NCI-H1694 (cell line): ENCODE data around the gene PDIA5.

Experiments used
- DNase-seq: peaks from one replicate; lab custom pipeline; 2025; lab: John Stamatoyannopoulos, UW

Gene PDIA5

DNA sequence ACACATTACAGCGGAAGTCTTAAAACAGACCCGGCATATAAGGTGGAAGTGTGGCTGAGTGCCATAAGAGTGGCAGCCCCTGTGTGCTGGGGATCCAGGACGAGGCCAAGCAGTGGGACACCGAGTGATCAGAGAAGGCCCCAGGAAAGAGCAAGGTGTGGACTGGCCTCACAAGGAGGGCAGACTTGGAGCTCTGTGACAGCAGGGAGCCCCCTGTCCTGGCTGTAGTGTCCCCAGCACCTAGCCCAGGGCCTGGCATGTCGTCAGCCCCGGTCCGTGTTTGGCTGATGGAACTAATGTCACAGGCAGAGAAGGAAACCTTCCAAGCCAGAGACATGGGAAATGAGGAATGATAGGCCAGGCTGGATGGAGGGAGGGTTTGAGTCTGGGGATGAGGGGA is 4.8 kb downstream of the PDIA5 start:
- DNase-seq = no peak

DNA sequence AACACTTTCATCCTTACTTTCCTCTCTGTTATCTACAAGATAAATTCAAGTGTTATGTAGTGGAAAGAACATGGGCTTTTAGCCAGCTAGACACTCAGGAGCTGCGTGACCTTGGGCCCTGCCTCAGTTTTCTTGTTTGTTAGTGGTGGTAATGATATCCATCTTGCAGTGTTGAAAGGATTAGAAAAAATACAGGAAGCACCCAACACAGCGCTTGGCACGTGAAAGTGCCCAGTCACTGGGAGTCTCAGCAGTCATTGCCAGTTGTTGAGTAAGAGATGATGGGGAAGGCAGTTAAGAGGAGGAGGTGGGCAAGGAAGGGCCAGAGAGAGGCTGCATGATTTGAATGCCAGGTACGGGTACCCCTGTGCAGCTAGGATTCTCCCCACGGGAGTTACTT is 5.3 kb downstream of the PDIA5 start:
- no peak for DNase-seq

DNA sequence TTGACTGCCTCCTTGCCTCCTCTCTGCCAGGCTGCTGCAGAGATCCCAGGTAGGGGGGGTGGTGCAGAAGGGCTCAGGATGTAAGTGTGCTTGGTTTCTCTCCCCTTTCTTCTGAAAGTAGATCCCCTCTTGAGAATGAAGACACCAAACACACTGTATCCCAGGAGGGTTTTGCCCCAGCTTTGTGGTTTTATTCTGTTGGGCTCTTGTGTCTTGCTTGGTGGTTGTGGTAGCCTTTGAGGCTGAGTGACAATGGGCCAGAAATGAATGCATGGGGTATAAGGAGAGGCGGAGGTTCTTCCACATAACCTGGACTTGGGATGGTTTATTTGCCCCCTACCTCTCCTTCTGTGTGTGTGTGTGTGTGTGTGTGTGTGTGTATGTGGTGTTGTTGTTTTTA is 5.7 kb downstream of the PDIA5 start:
- no peak for DNase-seq

DNA sequence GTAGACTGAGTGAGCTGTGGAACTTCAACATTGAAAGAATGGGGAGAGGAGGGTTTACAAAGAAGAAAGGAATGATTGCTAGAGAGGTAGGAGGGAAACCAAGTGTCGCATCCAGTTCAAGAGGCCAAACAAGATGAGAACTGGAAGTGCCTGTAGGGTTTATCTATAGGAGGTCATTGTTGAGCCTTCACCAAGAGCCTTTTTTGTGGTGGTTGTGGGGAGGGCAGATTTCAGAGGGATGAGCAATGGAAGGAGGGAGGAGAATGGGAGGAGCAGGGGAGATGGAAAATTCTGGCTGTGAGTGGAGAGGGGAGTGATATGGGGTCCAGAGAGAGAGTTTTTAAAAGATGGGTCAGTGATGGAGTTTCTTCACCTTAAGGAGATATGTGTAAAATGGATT is 8.5 kb downstream of the PDIA5 start:
- no peak for DNase-seq

DNA sequence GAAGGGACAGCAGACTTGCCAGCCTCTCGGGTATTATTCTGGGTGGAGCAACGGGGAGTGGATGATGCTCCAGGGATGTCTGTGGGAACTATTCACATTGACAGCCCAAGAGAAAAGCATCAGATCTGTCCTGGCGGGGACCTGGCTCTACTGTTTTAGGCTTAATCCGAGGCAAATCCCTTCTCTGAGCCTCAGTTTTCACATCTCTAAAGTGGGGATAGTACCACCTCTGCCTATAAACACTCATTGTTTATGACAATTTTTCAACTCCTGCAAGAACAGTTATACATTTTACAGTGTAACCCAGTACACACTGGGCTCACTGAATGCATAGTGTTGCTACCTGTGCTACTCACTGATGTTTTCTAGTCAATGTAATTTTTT is 9.3 kb downstream of the PDIA5 start:
- no peak for DNase-seq

DNA sequence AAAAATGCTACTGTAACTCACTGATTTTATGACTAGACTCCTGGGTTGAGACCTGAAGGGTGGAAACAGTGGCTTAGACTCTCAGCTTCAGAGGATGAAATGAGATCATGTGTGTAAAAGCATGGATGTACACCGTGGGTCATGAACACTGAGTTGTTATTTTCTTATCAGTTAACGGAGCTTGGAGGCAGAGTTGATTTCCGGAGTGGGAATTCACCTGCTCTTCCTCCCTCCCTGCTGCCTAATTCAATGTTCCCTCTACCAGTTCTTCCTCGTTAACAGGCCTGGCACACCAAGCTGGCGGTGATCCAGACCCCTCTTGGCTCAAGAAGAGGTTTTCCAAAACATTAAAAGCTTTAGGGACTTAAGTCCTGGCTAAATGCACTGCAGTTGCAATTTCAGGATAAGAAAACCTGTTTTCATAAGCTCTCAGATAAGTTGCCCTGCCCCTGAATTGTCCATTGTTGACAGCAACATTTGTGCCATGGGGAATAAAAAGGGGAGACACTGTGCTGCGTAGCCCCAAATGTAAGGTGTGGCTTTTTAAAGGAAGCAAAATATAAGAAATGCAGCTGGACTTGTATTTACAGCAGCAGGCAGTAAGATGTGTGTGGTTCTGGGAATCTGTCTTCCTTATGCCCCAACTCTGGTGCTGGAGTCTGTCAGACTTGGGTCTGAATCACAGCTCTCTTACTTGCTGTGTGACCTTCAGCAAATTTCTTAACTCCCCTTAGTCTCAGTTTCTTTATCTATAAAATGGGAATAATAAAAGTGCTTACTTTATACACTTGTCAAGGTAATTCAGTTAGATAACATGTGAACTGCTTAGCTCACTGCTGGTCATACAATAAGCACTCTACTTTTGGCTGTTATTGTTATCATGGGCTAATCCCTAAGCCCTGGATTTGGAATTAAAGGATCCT is 9.9 kb downstream of the PDIA5 start:
- no peak for DNase-seq

DNA sequence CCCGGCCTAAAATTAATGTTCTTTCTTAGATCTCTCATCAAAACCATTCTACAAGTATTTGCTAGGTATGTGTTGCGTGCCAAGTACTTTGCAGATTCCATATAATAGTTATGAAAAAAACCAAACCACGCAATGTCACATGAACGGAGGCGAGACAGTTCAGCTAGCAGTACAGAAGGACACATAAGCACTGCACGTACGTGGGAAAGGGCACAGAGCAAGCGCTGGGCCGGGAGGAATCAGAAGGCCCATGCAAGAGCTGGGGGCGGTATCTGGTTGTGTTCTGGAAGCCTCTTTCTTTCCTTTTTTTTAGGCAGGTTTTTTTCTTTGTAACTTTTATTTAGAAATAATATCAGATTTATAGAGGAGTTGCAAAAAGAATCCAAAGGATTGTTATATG is 11.3 kb downstream of the PDIA5 start:
- DNase-seq = no peak

DNA sequence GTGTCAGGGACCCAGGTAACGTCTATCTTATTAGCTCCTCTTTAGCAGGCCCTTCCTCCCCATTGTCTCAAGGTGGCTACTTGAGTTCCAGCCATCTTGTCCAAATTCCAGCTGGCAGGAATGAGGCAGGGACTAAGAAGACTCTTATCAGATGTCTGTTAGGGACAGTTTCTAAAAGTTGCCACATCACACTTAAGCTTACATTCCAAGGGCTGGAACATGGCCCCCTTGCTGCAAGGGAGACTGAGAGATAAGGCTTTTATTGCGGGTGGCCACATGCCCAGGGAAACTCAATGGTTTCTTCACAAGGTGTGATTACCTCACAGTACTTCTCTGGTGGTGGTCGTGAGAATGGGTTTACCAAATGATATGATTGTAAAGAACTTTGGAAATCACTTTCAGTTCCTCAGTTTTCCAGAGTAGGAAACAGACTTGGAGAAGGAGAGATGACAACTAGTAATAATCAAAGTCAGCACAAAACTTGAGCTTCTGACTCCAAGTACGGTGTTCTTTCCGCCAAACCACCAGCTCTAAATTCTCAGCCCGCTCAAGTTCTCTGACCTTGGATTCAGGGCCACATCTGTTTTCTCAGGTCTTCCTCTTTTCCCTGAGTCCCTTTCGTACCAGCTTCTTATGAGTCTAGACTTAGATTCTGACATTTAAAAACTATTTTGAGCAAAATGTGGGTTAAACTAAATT is 14.2 kb downstream of the PDIA5 start:
- no peak for DNase-seq

DNA sequence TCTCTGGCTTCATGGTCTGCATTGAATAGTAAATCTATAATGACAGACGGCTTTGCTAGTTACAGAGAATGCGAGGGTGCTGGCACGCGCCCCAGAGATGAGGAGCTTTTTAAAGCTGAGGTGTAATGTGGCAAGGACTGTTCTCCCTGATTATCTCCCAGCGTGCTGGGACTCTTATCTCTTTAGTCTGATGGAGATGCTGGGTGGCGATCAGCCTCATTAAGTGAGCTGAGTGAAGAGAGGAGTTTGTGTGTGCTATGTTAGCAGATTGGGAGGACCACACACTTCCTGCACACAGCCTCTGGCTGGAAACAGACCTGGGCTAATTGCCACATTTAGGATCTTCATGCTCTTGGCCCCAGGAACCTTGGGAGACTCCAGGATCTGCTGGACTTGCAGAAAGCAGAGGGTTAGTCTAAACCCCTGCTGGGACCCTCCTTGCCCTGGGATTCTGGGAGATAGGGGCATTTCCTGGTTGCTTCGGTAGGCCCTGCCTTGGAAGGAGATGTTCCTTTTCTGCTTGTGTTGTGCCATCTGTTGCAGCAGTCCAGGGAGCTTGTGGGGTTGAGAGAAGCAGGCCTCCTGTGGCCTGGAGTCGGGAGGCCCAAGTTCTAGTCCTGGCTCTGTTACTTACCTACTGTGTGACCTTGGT is 15.0 kb downstream of the PDIA5 start:
- peak; percentile 54 for DNase-seq

DNA sequence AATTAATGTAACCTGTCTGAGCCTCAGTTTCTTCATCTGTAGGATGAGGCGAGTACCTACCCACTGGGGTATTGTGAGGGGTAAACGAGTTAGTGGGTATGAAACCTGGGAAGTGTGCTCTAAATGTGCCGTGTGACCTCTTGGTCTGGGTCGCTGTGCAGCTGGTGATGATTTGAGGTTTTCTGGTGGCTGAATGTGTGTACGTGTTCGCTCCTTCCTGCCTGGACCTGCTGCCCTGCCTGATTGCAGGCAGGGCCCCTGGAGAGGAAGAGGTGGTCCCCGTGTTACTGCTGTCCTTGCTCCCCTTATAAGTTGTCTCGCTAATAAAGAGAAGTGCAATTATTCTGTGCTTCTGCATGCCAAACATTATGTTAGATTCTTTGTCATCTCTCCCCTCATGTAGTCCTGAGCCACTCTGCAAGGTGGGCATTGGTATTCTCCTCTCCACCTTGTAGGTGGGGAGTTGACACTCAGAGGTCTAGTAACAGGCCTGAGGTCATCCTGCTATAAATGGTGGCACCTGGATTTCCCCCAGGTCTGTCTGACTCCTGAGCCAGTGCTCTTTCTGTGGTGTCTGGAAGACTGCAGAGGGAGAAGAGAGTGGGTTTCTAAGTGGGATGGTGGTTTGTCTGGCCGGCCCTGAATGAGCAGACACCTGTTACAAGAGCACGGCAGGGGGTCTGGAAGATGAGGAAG is 15.7 kb downstream of the PDIA5 start:
- DNase-seq = no peak

DNA sequence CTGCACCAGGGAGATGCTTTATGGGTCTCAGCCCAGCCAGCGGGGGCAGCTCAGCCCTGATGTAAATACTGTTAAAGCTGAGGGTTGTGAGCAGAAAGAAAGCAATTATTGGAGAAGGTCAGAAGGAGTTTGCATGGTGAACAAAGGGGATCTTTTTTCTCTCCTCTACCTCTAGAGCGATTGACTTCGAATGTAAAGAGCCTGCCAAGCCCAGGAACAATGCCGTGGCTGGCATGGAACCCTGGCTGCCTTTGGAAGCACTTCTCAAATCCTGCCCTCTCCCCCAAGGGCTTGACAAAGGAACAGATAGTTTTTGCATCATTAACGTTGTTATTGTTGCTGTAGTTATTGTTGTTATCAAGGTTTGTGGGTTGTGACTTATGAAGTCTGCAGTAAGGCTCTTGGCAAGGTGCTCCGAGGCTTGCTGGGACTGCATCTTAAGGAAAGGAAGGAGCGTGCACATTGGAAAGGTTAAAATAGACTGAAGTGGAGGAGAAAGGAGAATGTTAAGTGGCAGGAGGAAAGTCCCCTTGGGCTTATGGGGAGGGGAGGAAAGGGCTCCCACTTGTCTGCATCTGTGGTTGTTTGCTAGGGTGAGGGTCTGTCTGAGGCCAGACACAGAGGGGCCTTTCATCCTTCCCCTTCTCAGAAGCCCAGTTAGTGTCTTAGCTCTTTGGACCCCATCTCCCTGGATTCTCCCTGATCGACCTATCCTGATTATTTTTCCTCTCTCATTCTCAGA is 16.7 kb downstream of the PDIA5 start:
- DNase-seq = no peak

DNA sequence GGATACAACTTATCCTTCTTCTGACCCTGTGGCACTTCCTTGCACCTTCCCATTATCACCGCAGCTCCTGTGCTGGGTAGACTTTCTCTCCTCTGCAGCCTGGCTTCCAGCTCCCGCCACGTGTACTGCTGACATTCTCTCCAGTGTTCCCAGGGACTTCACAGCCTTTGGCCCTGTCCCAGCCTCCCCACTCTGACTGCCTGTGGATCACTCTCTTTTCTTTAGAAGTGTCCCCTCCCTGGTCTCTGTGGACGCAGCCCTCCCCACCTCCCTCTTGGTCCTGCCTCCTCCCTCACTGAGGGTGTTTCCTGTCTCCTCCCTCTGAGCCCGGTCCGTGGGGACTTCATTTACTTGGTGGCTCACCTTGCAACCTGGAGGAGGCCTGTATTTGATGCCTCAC is 17.4 kb downstream of the PDIA5 start:
- no peak for DNase-seq

DNA sequence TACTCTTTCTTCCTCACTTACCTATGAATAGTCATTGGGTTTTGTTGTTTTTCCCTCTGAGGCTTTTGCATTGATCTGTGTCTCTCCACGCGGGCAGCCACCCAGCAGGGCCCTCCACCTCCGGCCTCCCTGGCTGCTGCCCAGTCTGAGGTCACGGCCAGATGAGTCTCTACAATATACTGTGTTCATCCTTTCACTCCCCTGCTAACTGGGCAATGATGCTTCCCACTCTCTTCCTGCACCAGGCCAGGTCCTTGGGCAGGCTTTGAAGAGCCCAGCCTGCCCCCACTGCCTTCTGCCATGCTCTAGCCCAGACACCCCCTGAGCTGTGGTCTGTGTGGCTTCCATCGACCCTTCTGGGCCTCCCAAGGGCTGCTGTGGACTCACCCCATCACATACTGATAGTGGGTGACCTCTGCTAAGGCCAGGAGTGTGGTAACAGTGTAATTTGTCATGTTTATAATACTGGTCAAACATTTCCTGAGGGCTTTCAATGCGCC is 18.0 kb downstream of the PDIA5 start:
- no peak for DNase-seq

DNA sequence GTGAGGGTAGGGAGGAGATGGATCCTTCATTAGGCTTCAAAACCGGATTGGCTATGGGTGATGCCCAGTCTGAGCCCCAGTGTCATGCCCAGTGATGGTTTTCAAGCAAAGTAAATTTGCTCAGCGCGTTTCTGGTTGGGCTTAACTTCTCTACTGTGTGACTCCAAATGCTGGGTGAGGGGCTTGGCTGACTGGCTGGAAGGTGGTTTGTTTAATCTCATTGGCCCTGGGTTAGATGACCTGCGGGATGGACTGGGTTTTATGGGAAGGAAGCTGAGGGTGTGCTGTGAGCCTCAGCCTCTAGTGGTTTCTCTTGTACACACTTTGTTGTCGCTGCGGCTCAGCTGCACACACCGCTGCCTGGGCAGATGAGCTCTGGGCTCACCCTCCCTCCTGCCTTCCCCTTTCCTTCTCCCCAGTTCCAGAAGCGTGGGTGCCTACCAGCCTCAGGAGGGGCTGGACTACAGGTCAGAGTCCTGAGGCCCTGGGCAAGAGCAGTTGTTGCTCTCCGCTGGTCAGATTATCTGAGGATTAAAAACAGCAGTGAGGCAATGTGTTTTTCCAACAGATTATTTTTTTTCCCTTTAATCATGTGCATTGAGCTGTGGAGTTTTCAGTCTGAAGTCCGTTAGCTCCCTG is 18.6 kb downstream of the PDIA5 start:
- no peak for DNase-seq

DNA sequence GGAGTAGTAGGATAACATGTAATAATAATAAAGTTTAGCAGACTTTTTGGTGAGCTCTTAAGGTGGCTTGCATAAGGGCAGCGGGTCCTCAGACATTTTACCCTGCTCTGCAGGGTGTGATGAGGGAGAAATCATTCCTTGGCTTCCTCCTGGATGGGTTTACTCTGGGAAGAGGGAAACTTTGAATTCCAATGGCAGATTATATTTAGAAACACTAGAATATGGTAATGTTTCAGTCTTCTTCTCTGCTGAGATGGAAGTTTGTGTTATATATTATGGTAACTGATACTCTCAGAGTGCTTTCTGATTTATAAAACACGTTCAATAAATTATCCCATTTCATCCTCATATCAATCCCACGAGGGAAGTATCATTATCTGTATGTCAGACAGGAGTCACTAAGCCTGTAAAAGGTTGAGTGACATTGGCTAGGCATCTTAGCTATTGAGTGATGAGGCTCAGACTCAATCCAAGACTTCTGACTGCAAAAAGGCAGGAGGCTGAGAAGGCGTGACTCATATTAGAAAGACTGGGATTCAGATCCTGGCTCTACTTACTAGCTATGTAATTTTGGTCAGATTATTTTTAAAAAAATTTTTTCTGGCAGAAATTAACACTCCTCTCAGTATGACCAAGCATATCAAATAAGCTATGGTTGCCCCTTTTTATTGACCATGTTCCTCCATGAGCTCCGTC is 19.3 kb downstream of the PDIA5 start:
- no peak for DNase-seq

DNA sequence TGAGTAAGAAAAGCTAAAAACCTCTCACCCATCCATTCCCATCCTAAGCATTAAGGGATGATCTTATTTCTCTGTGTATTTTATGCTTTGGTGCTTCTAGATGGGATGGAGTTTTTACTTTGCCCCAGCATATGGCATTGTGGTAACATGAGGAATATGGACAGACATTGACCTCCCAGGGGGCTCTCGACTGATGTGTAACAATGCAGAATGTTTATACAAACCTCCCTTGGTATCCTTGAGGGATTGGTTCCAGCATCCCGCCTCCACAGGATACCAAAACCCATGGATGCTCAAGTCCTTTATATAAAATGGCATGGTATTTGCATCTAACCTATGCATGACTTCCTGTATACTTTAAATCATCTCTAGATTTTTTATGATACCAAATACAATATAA is 21.6 kb downstream of the PDIA5 start:
- no peak for DNase-seq

DNA sequence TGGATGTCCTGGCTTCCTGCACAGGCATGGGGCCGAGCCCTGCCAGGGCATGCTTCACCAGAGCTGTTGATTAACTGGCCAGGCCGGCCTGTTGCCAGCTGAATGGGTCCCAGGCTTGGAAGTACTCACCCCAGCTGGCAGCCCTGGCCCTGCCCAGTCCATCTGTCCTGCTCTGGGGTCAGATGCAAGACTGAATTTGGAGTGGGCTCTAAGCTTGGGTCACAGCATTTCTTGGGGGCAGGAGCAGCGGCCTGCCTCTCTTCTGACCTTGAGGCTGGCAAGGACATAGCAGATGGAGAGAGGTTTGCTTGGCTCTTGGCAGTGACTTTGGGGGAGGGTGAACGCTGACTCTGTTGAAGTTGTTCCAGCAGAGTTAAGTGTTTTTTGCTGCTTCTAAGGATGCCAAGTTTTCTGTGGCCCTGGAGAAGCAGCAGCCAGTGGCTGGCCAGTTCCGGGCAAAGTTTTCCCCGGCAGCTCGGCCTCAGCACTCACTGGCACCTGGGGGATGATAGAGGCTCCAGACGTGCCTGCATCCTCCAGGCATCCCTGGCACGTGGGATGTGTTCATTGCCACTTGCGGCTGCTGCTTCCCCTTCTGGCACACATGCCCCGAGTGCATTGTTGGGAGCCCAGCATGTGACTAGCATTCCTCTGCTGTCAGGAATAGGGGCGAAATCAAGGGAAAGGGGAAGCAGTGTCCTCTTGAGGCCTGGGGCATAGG is 22.9 kb downstream of the PDIA5 start:
- no peak for DNase-seq

DNA sequence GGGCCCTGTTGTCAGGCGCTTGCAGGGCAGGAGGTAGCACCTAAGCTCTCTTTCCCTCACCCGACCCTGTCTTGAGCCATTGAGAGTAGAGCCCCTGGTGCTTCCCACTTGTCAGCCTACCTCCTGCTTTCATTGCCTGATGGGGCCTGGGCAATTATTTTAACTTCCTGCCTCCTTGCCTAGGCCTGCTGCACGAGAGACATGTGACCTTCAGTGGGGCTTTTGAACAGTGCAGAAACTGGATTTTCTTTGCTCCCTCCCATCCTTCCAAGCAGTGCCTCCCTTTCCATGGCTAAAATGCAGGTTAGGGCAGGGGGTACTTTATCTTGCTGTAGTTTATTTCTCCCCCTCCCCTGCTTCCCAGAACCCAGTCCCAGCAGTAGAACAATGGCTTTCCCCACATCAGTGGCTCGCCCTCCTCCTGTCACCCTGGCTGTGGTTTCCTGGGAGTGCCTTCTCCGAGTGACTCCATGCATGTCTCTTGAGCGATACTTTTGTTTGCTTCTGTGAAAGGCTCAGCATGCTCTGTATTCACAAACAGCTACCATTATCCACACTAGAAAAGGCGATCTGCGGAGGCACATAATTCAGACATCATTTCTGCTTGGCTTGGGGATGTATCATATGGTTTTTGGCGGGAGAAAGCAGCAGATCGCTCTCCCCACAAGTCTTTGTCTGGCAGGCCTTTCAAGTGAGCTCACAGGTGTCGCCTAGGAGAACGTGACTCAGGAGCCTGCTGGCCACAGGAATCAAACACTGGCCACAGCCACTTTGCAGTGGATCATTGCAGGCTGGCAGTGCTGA is 24.1 kb downstream of the PDIA5 start:
- DNase-seq = no peak

DNA sequence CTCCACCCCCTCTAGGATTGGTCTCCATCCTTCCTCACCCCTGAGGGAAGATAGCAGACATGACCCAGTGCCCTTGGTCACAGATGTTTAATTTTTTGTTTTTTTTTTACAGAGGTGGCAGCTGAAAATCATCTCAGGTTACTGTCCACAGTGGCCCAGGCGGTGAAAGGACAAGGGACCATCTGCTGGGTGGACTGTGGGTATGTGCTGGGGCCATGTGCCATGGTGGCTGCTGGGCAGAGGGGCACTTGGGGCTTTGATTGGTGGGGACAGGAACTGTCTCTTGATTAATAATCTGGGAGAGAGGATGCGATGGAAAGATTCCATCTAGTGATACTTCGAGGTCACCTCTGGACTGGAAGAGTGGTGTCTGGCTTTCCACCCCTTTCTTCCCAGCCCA is 25.4 kb downstream of the PDIA5 start:
- no peak for DNase-seq
